Right lung (tissue), 5 donors: Measurements from ENCODE around the gene CRAT. TPM values are rescaled to one million over a fixed set of nuclear protein-coding genes. Genes with fewer than 3 reads are reported as not detected.
"Not testable (repeated sequence)": the region's sequence is repeated elsewhere in the genome, so short reads cannot be mapped to it uniquely, and the experiment has no call there.

ENCODE experiments used
- DNase-seq, 2 donors: peaks; one replicate each; pipeline ENCODE4 v3.0.0-alpha.2; 2013
- polyA plus RNA-seq, 5 donors: library from polyadenylated mRNA; unstranded; fragments of 120-200 nt; gene quantifications; one replicate each; pipeline versions ENCODE4 v1.2.1 to v1.2.3, GENCODE V29; 2013; ENCODE audit warnings: inconsistent platforms in 1 of 5, low replicate concordance in 1 of 5; ENCODE audit not compliant: insufficient read length in 5 of 5, insufficient read depth in 1 of 5

CRAT gene
- polyA plus RNA-seq, 5 donors, result 19.3 to 31.8 (median 22.0) TPM

- DNase-seq, result not testable (repeated sequence)
Observed at GRCh38 chr9:129112526-129112925, 1.9 kb upstream of the CRAT start.

DNA sequence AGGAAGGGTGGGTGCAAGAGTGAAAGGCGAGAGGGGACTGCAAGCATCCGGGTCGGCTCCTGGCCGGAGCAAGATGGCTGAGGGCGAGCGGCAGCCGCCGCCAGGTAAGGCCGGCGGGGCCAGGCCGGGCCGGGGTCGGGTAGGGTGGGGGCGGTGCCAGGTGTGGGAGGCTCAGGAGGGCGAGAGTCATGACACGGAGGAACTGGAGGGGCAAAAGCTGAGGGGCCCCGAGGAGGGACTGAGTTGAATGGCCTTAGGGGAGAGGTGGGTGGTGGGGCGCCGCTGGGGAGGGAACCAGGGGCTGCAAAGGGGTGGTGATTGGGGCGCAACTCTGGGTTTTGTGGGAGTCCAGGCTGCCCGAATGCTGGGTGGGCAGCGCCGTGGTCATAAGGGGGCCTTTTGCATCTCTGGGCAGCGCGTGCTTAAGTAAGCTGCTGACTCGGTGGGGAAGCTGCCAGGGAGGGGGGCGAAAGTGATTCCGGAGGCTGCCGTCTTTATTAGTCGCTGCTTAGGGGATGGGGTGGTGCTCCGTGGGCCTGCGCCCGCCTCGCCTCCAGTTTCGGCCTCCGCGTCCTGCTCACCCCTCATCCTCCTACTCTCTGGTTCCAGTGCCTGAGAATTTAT, 1.0 kb upstream of the CRAT start:
- peak; percentile 37 to 42 for DNase-seq

GRCh38 chr9:129109952-129110739, 447 bp downstream of the CRAT start:
- DNase-seq, result peak in 1 of 2 donors; percentile 11

DNA sequence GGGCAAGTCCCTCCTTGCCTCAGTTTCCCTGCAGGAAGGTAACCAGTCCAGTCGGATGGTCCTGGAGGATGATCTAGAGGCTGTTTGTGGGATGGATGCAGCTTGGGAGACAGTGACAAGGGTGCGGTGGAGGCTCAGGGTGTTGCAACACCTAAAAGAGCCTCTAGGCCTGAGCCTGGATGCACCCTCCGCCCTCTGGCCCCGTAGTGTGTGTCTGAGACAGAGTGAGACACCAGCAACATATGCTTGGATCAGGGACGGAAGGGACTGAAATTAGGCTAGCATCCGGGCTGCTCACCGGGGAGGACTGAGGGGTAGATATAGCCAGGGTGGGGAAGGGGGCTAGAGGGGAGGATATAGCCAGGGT, 1.1 kb downstream of the CRAT start:
- DNase-seq, result no peak

DNA sequence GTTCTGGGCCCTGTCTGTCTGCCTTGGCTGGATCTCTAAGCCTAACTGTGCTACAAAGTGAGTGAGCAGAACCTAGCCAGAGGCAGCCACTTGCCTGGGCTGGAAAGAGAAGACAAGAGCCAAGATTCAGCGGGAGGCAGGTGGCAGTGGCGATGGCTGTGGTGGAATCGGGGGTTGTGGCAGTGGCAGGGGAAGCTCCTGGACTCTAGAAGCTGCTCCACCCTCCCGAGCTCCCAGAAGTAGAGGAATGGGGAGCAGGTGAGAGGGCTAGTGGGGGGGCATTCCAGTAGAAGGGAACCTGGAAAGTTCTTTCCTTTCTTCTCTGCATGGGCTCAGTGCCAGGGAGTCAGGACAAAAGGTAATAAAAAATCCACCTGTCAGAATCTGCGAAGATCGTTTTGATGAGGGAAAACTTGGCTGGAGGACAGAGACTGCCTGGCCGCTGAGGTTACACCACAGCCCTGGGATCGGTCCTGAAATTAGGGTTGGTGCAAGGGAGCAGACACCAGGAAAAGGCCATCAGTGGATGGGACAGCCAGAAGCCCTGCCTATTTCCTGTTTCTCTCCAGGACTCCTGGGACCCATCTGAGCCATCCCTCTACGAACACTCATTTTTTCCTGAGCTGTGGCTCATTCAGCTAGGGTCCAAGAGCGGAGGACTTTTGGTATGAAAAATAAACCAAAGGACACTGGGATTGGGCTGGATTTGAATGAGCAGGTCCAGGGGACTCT, 1.6 kb downstream of the CRAT start:
- DNase-seq, result no peak

DNA sequence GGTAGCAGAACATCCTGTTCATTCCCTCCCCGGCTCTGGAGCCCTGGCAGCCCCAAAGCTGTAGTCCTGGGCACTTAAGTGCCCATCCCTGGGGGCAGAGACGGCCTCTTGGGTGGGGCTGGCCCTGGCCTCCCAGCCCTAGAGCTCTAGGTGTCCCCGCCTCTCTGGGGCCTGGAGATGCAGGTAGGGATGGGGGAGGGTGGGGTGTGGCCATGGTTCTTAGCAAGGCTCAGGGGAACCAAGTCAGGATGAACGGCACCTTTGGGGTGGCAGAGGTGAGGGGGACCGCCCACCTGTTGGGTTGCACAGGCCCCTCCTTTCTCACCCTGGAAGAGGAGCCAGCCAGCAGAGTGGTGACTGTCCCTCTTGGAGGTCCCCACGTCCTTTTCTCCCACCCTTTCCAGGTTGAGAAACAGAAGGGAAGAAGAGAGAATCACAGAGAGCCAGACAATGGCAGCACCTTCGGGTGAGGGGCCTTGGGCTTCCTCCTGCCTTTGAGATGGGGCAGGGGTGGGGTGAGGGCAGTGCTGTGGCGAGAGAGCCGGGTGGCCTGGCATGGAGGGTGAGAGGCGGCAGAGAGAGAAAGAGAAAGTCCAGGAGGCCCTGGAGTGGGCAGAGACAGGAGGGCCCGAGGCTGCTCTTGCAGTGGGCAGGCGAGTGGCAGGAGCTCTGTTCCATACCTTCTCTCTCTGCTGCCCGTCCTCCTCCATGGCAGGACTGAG, 2.3 kb downstream of the CRAT start:
- no peak for DNase-seq

DNA sequence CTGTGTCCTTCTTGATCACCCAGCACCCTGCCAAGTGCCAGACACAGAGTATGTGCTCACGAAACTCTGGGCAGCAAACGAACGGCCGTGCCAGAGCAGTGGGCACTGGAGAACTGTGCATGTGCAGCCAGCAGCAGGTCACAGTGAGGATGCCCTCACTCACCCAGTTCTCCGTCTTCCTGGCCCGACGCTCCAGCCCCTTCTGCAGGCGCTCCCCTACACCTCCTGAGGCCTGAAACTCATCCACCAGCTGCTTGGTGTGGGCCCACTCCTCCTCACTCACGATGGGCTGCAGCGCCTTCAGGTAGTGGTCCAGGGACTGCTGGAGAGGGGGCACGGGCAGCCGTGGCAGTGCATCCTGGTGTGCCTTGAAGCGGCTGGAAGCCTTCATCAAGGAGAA, 2.9 kb downstream of the CRAT start:
- no peak for DNase-seq

- no peak for DNase-seq
Observed at GRCh38 chr9:129105857-129106694, 4.5 kb downstream of the CRAT start.

DNA sequence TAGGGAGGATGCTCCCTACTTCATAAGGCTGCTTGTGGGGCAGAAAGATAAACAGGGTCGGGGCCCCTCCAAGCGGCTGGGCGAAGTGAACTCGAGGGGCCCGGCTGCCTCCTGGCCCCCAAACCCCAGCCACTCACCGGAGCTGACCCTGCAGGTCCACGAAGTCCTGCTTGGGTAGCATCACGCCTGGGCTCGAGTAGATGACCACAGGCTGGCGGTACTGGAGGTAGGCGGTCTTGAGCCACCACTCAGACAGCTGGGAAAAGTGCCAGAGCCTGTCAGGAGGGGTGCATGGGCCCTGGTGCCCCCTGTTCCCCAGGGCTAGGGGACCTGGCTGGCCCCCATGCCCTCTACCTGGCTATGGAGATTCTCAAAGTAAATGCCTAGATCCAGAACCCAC, 6.5 kb downstream of the CRAT start:
- DNase-seq, result no peak

GRCh38 chr9:129103595-129103965, 7.0 kb downstream of the CRAT start:
- no peak for DNase-seq

- no peak for DNase-seq
Observed at GRCh38 chr9:129102791-129103594, 7.6 kb downstream of the CRAT start.

- no peak for DNase-seq
Observed at GRCh38 chr9:129102095-129102525, 8.5 kb downstream of the CRAT start.

DNA sequence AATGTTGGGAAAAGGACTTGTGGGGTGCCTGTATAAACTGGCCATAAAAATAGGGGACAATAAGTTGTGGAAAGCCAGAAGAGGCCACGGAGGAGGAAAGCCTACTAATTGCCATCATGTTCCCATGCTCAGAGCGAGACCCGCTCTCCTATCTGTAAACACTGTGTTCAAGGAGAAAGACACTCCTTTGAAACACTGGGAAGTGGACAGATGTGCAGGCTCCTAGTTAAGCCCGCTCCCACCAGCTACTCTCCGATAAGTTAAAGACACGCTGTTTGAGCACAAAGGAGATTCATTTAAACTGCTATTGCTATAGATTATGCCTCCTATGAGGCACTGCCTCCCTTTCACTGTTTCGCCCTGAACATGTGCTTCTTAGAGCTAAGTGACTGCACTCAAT, 9.3 kb downstream of the CRAT start:
- no peak for DNase-seq

DNA sequence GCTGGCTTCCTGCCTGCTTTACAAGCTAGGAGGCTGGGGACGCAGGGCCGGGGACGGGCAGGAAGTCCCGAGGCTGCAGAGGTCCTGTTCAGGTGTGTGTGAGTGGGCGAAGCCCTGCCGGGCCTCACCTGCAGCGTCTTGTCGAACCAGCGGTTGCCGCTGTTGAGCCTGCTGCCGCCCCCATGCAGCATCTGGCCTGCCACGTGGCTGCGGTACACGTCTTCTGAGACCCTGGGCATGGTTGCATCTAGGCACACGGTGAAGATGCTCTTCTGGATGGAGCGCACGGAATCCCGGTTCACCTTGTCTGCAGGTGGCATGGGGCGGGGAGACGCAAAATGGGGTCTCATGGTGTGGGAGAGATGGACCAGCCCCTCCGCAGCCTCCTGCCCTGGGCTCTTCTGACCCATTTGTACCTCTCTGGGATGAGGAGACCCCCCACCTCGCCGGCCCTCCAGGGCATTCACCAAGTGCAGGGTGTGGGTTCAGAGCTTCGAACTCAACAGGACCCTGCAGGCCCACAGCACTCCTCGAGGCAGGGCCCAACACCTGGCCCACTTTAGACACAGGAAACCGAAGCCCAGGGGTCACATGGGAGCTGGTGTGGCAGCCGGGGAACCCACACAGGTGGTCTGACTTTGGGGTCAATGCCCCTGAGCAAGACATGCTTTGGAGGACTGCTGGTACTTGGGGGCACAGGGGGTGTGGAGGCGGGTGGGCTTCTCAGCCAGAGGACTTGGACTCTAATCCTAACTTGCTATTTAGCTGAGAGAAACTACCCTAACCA, 10.0 kb downstream of the CRAT start:
- no peak for DNase-seq

GRCh38 chr9:129098328-129098727, 12.3 kb downstream of the CRAT start:
- DNase-seq, result no peak

GRCh38 chr9:129097671-129098306, 12.8 kb downstream of the CRAT start:
- no peak for DNase-seq

GRCh38 chr9:129095908-129096307, 14.7 kb downstream of the CRAT start:
- no peak for DNase-seq

GRCh38 chr9:129095170-129095667, 15.4 kb downstream of the CRAT start:
- no peak for DNase-seq
